CD4-positive, CD25-positive, alpha-beta regulatory T cell (primary cell): Measurements from ENCODE around the gene DLGAP4. TPM values are rescaled to one million over a fixed set of nuclear protein-coding genes. Genes with fewer than 3 reads are reported as not detected.

ENCODE experiments used
- ATAC-seq, 2 donors: fragments of 150-1000 bp; cut with Tn5 transposase; one replicate each; pipeline ENCODE4 v1.10.0; 2021; ENCODE audit warnings: low read depth in 2 of 2, moderate number of reproducible peaks in 2 of 2, moderate library complexity in 1 of 2
- DNase-seq, 3 donors: peaks; one replicate each; pipeline versions ENCODE4 v3.0.0 to v3.0.0-alpha.2; 2012 to 2022; ENCODE audit warnings: mixed read lengths in 1 of 3
- H3K27ac ChIP-seq: one replicate; pipeline ENCODE4 v1.7.0; 2013; ENCODE audit warnings: mild to moderate bottlenecking, low read length; ENCODE audit not compliant: insufficient read depth, poor library complexity, severe bottlenecking
- H3K27me3 ChIP-seq: one replicate; pipeline ENCODE4 v1.7.0; 2013; ENCODE audit warnings: low read length; ENCODE audit not compliant: control insufficient read depth, insufficient read depth
- H3K36me3 ChIP-seq: one replicate; pipeline ENCODE4 v1.7.0; 2013; ENCODE audit warnings: mild to moderate bottlenecking, low read length, moderate library complexity; ENCODE audit not compliant: control insufficient read depth, insufficient read depth
- H3K4me1 ChIP-seq: 2 replicates; pipeline ENCODE4 v1.7.0; 2013; ENCODE audit warnings: mild to moderate bottlenecking, low read length; ENCODE audit not compliant: insufficient read depth, control insufficient read depth, poor library complexity, severe bottlenecking
- H3K4me3 ChIP-seq: one replicate; pipeline ENCODE4 v1.7.0; 2013; ENCODE audit warnings: low read depth, mild to moderate bottlenecking, low read length, moderate library complexity
- H3K9me3 ChIP-seq, 2 experiments: 1 replicate in 1 of 2; 2 replicates in 1 of 2; pipeline ENCODE4 v1.7.0; 2013; ENCODE audit warnings: low read length in 2 of 2, mild to moderate bottlenecking in 1 of 2, moderate library complexity in 1 of 2; ENCODE audit not compliant: control insufficient read depth in 2 of 2
- H3K27ac Mint-ChIP-seq, 3 donors: one replicate each; pipeline ENCODE4 v1.8.0; 2020 to 2022; ENCODE audit warnings: mild to moderate bottlenecking in 3 of 3, mixed read lengths in 3 of 3, moderate library complexity in 2 of 3
- H3K27me3 Mint-ChIP-seq: one replicate; pipeline ENCODE4 v1.8.0; 2022; ENCODE audit warnings: mild to moderate bottlenecking, mixed read lengths
- H3K36me3 Mint-ChIP-seq: one replicate; pipeline ENCODE4 v1.8.0; 2020; ENCODE audit warnings: mixed read lengths
- H3K4me1 Mint-ChIP-seq, 4 donors: one replicate each; pipeline ENCODE4 v1.8.0; 2020 to 2022; ENCODE audit warnings: mixed read lengths in 4 of 4, mild to moderate bottlenecking in 1 of 4
- H3K4me3 Mint-ChIP-seq, 4 donors: one replicate each; pipeline ENCODE4 v1.8.0; 2020 to 2022; ENCODE audit warnings: mild to moderate bottlenecking in 4 of 4, mixed read lengths in 4 of 4, moderate library complexity in 3 of 4
- H3K9me3 Mint-ChIP-seq, 7 donors: one replicate each; pipeline ENCODE4 v1.8.0; 2020 to 2022; ENCODE audit warnings: mixed read lengths in 7 of 7, mild to moderate bottlenecking in 3 of 7, moderate library complexity in 2 of 7
- polyA plus RNA-seq, 4 donors: library from polyadenylated mRNA; unstranded; fragments of 300-500 nt; fragmentation: Illumina TruSeq; gene quantifications; one replicate each; pipeline ENCODE4 v1.2.3, GENCODE V29; 2021
- total RNA-seq: library from RNA; stranded (reverse); gene quantifications from one replicate; pipeline ENCODE4 v1.2.3, GENCODE V29; 2022

Gene DLGAP4
- total and polyA plus RNA-seq, 5 donors from 2014 or later = 10.8 to 43.5 (median 14.7) TPM

GRCh38 chr20:36565520-36565919 is 259.4 kb downstream of the DLGAP4 start:
- no peak overlapping the region for H3K27ac Mint-ChIP-seq

GRCh38 chr20:36569847-36570429 is 263.8 kb downstream of the DLGAP4 start:
- peaks cover 0 to 2% (median under 1%) of the 10 kb centered on the region in 7 donors for H3K9me3 Mint-ChIP-seq
- no peak for ATAC-seq
- no peak for DNase-seq
- H3K27me3 Mint-ChIP-seq = peaks cover 5% of the 10 kb centered on the region
- H3K4me1 Mint-ChIP-seq = peaks cover 0 to 25% (median 18%) of the 10 kb centered on the region in 4 donors
- H3K27ac Mint-ChIP-seq = peak overlapping the region in 1 of 3 donors; percentile 80
- peak overlapping the region in 1 of 4 donors; percentile 33 for H3K4me3 Mint-ChIP-seq
- H3K27me3 ChIP-seq = no peaks in the 10 kb centered on the region
- H3K9me3 ChIP-seq = peaks cover 0 to 3% of the 10 kb centered on the region in 2 experiments
- no peak overlapping the region for H3K27ac ChIP-seq
- H3K36me3 Mint-ChIP-seq = no peaks in the 10 kb centered on the region
- no peaks in the 10 kb centered on the region for H3K36me3 ChIP-seq
- H3K4me3 ChIP-seq = no peak overlapping the region
- H3K4me1 ChIP-seq = peaks cover 17% of the 10 kb centered on the region

More at GRCh38 chr20:36565520-36565919, 259.4 kb downstream of the DLGAP4 start:
- H3K36me3 ChIP-seq = no peaks in the 10 kb centered on the region
- H3K4me3 ChIP-seq = no peak overlapping the region
- Mint-ChIP-seq H3K27me3 (no peaks in the 10 kb centered on the region), H3K36me3 (no peaks in the 10 kb centered on the region), H3K4me3 (no peak overlapping the region), H3K9me3 (peaks cover 0 to 4% (median 2%) of the 10 kb centered on the region in 7 donors), H3K4me1 (peaks cover 0 to 6% (median 0%) of the 10 kb centered on the region in 4 donors)
- DNase-seq (no peak), ATAC-seq (no peak)
- H3K27ac ChIP-seq = no peak overlapping the region
- H3K27me3 ChIP-seq = no peaks in the 10 kb centered on the region
- H3K4me1 ChIP-seq = no peaks in the 10 kb centered on the region
- peaks cover 0 to 3% of the 10 kb centered on the region in 2 experiments for H3K9me3 ChIP-seq

- no peak overlapping the region for H3K4me3 ChIP-seq
- H3K9me3 ChIP-seq = no peaks in the 10 kb centered on the region
- Mint-ChIP-seq H3K4me1 (peaks cover 5 to 42% (median 32%) of the 10 kb centered on the region in 4 donors), H3K9me3 (peaks cover 0 to 2% (median 0%) of the 10 kb centered on the region in 7 donors), H3K27me3 (peaks cover 5% of the 10 kb centered on the region), H3K27ac (peak overlapping the region; percentile 99), H3K4me3 (peak overlapping the region; percentile 93 to 96 (median 94)), H3K36me3 (no peaks in the 10 kb centered on the region)
- no peak for ATAC-seq
- no peaks in the 10 kb centered on the region for H3K27me3 ChIP-seq
- peak overlapping the region; percentile 100 for H3K27ac ChIP-seq
- DNase-seq = peak in 1 of 3 donors; percentile 19
- peaks cover 32% of the 10 kb centered on the region for H3K4me1 ChIP-seq
- H3K36me3 ChIP-seq = no peaks in the 10 kb centered on the region
Observed at GRCh38 chr20:36571564-36572504, 265.7 kb downstream of the DLGAP4 start.

GRCh38 chr20:36572701-36573102 is 266.6 kb downstream of the DLGAP4 start:
- Histone ChIP-seq H3K27me3 (no peaks in the 10 kb centered on the region), H3K9me3 (no peaks in the 10 kb centered on the region), H3K4me1 (peaks cover 32% of the 10 kb centered on the region), H3K27ac (peak overlapping the region; percentile 100), H3K4me3 (peak overlapping the region; percentile 17), H3K36me3 (no peaks in the 10 kb centered on the region)
- Mint-ChIP-seq H3K9me3 (peaks cover 0 to 2% (median 0%) of the 10 kb centered on the region in 7 donors), H3K4me1 (peaks cover 5 to 45% (median 32%) of the 10 kb centered on the region in 4 donors), H3K4me3 (peak overlapping the region; percentile 93 to 96 (median 94)), H3K27me3 (peaks cover 5% of the 10 kb centered on the region), H3K36me3 (no peaks in the 10 kb centered on the region), H3K27ac (peak overlapping the region; percentile 99)
- DNase-seq (peak; percentile 60 to 81 (median 73)), ATAC-seq (peak; percentile 71 to 76)

GRCh38 chr20:36573103-36573797 is 267.1 kb downstream of the DLGAP4 start, which contains the start of gene TGIF2:
Gene TGIF2 (plus strand): TSS chr20:36573597. CDS start chr20:36578775, 5,178 bp downstream.
- no peaks in the 10 kb centered on the region for H3K27me3 ChIP-seq
- Mint-ChIP-seq H3K4me3 (peak within 1 kb of the TSS; percentile 94 to 99 (median 96)), H3K27ac (peak within 1 kb of the TSS; percentile 99 to 100 (median 99))

GRCh38 chr20:36573798-36574365 is 267.7 kb downstream of the DLGAP4 start:
- peaks cover 5% of the 10 kb centered on the region for H3K27me3 Mint-ChIP-seq
- H3K4me3 Mint-ChIP-seq = peak overlapping the region; percentile 36 to 76 (median 70)
- H3K9me3 ChIP-seq = no peaks in the 10 kb centered on the region
- DNase-seq = peak in 1 of 3 donors; percentile 36
- no peak for ATAC-seq
- peak overlapping the region in 2 of 3 donors; percentile 31 to 69 for H3K27ac Mint-ChIP-seq
- H3K9me3 Mint-ChIP-seq = peaks cover 0 to 2% (median 0%) of the 10 kb centered on the region in 7 donors
- H3K27me3 ChIP-seq = no peaks in the 10 kb centered on the region
- H3K36me3 Mint-ChIP-seq = no peaks in the 10 kb centered on the region
- peak overlapping the region; percentile 100 for H3K27ac ChIP-seq
- peaks cover 10% of the 10 kb centered on the region for H3K36me3 ChIP-seq
- peaks cover 5 to 53% (median 32%) of the 10 kb centered on the region in 4 donors for H3K4me1 Mint-ChIP-seq
- H3K4me1 ChIP-seq = peaks cover 32% of the 10 kb centered on the region
- no peak overlapping the region for H3K4me3 ChIP-seq

More at GRCh38 chr20:36573103-36573797, 267.1 kb downstream of the DLGAP4 start, which contains the start of gene TGIF2:
- ATAC-seq (peak; percentile 71 to 76), DNase-seq (peak; percentile 86 to 87 (median 86))
- H3K36me3 Mint-ChIP-seq = no peaks in the 10 kb centered on the region
- H3K4me1 ChIP-seq = peaks cover 32% of the 10 kb centered on the region
- H3K9me3 Mint-ChIP-seq = peaks cover 0 to 2% (median 0%) of the 10 kb centered on the region in 7 donors
- peak within 1 kb of the TSS; percentile 17 for H3K4me3 ChIP-seq
- peaks cover 5 to 50% (median 32%) of the 10 kb centered on the region in 4 donors for H3K4me1 Mint-ChIP-seq
- H3K9me3 ChIP-seq = no peaks in the 10 kb centered on the region
- peaks cover 3% of the 10 kb centered on the region for H3K36me3 ChIP-seq
- H3K27ac ChIP-seq = peak within 1 kb of the TSS; percentile 100
- peaks cover 5% of the 10 kb centered on the region for H3K27me3 Mint-ChIP-seq
